Globus pallidus (tissue), 1 donor: Measurements from ENCODE around the gene REEP1.

Experiments
- DNase-seq: peaks from one replicate; pipeline ENCODE4 v3.0.0-alpha.2; 2015; ENCODE audit warnings: low spot score

REEP1 gene, protein sequence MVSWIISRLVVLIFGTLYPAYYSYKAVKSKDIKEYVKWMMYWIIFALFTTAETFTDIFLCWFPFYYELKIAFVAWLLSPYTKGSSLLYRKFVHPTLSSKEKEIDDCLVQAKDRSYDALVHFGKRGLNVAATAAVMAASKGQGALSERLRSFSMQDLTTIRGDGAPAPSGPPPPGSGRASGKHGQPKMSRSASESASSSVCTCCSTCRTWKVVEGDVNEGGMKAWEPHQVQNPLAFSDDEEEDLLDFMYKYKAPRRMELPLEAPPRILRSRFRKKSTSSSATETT

DNA sequence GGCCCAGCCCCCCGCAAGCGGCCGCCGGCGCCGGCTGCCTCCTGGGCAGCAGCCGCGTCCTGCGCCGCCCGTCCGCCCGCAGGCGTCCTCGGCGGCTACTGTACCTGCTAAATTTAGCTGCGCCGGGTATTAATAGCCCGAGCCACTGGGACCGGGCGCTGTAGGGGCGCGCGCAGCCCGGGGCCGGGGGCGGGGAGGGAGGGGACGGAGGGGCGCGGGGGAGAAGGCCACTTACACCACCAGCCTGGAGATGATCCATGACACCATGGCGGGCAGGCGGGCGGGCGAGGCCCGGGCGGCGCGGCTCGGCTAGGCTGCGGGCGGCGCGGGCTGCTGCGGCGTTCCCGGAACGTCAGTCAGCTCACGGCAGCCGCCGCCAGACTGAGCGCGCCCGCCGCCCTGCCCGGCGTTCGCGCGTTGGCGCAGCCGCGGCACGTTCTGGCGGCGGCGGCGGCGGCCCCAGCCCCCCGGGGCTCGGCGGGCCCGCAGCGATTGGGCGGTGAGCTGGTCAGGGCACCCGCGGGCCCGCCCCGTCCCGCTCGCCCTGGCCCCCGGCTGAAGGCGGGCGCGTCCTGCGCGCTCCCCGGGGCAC, at the start of gene REEP1:
REEP1 (minus strand) TSS at position 383 of the 592 bp plus-strand sequence; CDS start at position 267, 116 bp downstream.
- DNase-seq: no peak

DNA sequence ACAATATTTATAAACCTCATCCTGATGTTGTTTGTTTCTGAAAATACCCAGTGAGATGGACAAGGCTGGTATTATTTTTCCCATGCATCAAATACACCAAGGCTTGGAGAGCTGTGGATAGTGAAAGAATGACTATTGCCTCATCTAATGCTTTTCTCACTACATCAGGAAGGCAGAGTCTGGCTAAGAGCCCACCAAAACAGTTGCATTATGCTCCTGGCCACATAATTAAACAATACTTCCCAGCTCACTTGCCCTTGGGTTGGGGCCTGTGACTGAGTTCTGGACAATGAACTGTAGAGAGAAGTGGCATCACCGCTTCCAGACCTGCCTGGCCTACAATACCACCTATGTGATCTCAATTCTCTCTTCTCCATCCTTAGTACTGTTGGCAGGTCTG, 46.4 kb upstream of the REEP1 start:
- no peak for DNase-seq

- DNase-seq: no peak
Observed at GRCh38 chr2:86382698-86383097, 45.3 kb upstream of the REEP1 start.

- no peak for DNase-seq
Observed at GRCh38 chr2:86382108-86382507, 44.7 kb upstream of the REEP1 start.

GRCh38 chr2:86378469-86378868, 41.0 kb upstream of the REEP1 start:
- DNase-seq: no peak

- no peak for DNase-seq
Observed at GRCh38 chr2:86375623-86376022, 38.2 kb upstream of the REEP1 start.

- peak; percentile 55 for DNase-seq
Observed at GRCh38 chr2:86372641-86373502, 35.4 kb upstream of the REEP1 start.

DNA sequence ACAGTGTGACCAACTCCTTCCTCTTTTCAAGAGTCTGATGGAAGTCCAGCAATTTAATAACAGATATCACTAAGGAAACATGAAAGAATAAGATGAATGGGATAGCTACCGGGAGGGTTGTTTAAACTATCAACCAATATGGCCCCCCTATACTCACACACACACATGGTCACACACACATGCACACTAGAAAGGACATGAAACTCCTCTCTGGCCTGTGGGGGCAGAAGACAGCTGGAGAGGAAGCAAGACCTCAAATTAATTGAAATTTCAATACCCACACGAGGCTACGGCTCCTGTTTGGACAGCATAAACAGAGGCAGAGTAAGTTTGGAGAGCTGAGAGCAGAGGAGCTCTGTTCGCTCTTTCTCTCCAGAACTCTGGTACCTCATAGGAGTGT, 34.7 kb upstream of the REEP1 start:
- no peak for DNase-seq

GRCh38 chr2:86371527-86371926, 34.1 kb upstream of the REEP1 start:
- DNase-seq: no peak

DNA sequence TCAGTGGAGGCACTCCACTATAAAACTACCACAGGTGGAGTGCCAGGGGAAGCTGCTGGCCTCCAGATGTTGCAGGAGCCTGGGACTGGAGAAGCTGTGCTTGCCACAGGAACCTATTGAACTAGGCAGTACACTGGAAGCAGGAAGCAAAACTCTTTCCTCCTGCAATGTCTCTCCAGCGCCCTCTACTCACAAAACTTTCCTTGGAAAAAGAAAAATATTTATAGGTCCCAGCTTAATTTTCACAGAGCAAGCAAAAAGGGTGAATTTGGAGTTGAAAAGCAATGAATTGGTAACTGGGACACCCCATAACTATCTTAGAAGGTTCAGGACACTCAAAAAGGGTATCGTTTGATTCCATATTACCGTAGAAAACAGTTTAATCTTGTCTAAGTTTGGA, 33.2 kb upstream of the REEP1 start:
- DNase-seq: no peak

DNA sequence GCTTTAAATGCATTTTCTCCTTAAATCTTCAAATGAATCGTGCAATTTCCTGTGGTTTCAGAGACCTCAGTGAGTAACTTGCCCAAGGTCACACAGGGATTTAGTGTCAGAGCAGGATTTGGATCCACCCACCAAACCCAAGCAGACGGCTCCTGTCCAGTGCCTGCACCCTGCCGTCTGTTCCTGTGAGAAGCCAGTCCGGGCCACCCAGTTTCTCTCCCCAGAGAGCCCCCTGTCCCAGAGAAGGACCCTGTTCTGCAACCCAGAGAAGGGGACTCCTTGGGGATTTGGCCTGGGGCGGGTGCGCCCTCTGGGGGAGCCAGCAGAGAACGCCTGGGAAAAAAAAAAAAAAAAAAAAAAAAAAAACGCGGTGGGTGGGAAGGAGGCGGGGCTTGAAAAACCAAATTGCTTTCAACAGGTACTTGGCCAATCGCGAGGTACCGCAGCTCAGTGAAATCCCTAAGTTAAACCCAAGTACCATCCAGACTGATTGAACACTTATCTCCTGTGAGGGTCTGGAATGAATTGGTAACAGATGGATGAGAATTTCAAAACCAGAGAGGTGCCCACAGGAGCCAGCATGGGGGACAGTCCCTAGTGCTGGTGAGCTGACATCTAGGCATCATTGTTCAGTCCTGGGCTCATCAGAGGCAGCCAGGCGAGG, 30.9 kb upstream of the REEP1 start:
- DNase-seq: peak; percentile 43

DNA sequence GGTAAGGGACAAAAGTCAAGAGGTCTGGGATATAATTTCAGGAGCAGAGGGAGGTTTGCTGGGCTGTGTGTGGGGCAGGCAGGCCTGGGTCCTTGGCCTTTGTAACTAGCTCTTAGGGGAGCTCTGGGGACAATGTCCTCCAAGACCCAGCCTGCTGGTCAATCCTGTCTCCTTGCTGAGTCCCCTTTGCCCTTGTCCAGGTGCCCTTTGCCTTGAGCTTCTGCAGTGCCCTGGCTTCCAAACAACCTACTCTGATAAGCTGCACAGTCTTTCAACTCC, 30.0 kb upstream of the REEP1 start:
- DNase-seq: no peak

DNA sequence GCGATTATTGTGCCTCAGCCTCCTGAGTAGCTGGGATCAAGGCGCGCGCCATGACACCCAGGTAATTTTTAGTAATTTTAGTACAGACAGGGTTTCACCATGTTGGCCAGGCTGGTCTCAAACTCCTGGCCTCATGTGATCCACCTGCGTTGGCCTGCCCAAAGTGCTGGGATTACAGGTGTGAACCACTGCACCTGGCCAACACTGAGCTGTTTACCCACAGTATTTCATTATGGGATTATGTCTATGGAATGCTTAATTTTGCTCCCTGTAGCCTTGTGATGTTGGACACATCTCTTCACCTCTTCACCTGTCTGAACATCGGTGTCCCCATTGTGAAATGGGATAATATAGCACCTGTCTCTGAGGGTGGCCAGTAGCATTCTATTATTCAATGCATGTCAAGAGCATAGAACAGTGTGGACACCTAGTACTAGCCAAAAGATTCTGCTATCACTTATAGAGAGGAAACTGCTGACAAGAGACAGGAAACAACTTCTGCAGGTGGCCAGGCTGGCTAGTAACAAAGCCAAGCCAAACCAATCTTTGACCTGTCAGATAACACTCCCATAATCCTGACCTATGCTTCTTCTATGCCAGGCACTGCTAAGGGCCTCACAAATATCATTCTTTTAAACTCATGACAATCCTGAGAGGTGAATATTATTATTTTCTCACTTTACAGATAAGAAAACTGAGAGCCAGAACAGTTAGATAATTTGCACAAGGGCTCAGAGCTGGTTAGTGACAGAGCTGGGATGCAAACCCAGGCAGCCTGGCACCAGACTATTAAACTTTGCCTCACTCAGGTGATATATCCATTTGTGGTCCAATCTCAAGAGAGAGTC, 29.4 kb upstream of the REEP1 start:
- no peak for DNase-seq

GRCh38 chr2:86364894-86365293, 27.5 kb upstream of the REEP1 start:
- no peak for DNase-seq

- no peak for DNase-seq
Observed at GRCh38 chr2:86360776-86361175, 23.4 kb upstream of the REEP1 start.

GRCh38 chr2:86358957-86359356, 21.5 kb upstream of the REEP1 start:
- no peak for DNase-seq

DNA sequence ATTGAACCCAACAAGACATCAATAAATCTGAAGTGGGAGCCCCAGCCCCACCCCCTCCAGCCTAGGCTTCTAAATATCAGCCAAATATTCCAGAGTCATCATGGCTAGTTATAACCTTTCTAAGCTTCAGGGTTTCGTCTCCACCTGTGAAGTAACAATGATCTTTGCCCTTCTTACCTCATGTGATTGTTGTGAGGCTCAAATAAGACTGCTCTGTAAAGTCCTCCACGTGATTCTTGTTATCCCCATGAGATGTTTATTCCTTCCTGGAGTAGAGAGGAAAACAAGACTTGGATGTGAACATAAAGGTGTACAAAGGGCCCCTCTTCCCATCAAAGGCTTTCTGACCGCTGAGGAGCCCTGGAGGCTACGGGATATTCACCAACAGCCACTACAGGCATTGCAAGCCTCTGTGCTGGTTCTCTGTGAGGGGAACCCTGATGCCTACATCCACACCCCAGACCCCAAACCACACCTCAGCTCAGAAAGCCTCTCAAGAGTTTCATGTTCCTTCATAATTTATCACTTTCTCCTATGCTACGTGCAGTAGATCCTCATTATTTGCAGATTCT, 20.1 kb upstream of the REEP1 start:
- DNase-seq: no peak

- DNase-seq: no peak
Observed at GRCh38 chr2:86352727-86353221, 15.3 kb upstream of the REEP1 start.

DNA sequence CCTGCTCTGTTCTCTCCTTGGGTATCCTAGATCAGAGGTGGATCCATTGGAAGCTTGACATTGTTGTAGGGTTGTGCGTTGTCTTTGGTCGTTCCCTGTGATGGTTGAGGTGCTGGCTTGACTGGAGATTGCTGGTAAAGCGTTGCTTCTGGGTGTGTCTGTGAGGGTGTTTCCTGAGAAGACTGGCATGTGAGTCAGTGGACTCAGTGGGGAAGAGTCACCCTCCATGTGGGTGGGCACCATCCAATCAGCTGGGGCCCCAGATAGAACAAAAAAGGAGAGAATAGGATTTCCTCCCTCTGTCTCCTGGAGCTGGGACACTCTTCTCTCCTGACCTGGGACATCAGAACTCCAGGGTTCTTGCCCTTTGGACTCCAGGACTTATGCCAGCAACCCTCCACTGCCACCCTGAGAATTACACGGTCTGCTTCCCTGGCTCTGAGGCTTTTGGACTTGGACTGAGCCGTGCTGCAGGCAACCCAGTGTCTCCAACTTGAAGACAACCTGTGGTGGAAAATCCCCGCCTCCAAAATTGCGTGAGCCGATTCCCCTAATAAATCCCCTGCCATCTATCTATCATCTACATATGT, 14.8 kb upstream of the REEP1 start:
- DNase-seq: no peak

DNA sequence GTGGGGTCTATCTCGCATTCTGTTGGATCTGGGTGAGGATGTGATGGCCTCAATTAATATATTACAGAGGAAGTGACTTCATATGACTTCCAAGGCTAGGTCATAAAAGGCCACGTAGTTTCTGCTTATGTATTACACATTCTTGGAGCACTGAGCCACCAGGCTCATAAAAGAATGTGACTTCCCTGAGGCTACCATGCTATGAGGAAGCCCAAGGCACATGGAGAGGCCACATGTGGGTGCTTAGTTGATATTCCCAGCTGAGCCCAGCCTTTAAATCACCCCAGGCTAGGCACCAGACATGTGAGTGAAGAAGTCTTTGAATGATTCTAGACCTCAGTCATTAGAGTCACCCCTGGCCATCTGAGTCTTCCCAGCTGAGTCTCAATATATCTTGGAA, 13.3 kb upstream of the REEP1 start:
- no peak for DNase-seq

DNA sequence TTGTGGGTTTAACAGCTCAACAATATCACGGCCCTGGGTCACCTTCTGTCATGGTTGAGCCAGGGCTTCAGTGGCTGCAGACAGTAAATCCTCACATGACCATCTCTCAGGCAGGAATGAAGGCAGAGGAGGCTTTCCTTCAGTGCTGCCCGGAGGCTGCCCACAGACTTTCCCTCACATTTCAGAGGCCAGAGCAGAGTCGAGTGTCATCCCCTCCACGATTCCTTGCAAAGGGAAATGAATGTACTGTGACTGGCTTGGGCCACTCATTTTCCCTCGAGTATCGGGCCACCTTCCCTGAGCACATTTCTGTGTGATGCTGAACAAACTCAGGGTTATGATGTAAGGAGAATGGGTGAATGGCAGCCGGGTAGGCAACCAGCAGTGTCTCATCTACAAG, 10.0 kb upstream of the REEP1 start:
- no peak for DNase-seq
